ENCODE data around the gene ADAMTS12. TPM values are rescaled to one million over a fixed set of nuclear protein-coding genes. Genes with fewer than 3 reads are reported as not detected.

The ADAMTS12 gene
- total RNA-seq, 1 experiment from 2014 or later, result not detected

- Histone ChIP-seq H3K27ac (ENCODE audit: low read length) (no peak overlapping the region), H3K4me2 (ENCODE audit: low read depth, low read length, poor library complexity, severe bottlenecking) (no peak overlapping the region), H3K27me3 (ENCODE audit: low read length) (no peaks in the 10 kb centered on the region), H3K9ac (ENCODE audit: low read length) (no peak overlapping the region), H3K36me3 (ENCODE audit: insufficient read depth, low read length) (no peaks in the 10 kb centered on the region), H3K9me2 (replicated peaks; ENCODE audit: insufficient read depth, low read length) (no peaks in the 10 kb centered on the region), H2AFZ (ENCODE audit: low read length) (no peak overlapping the region), H3K79me2 (ENCODE audit: low read length) (no peaks in the 10 kb centered on the region), H3K4me3 (ENCODE audit: low read length) (no peak overlapping the region), H4K20me1 (ENCODE audit: insufficient read depth, low read depth, low read length) (no peaks in the 10 kb centered on the region), H3K4me1 (ENCODE audit: low read length) (no peaks in the 10 kb centered on the region), H3K9me3 (ENCODE audit: low read length) (no peaks in the 10 kb centered on the region)
- no peak for DNase-seq
Observed at GRCh38 chr5:33753704-33754103, 138.1 kb downstream of the ADAMTS12 start.

DNA sequence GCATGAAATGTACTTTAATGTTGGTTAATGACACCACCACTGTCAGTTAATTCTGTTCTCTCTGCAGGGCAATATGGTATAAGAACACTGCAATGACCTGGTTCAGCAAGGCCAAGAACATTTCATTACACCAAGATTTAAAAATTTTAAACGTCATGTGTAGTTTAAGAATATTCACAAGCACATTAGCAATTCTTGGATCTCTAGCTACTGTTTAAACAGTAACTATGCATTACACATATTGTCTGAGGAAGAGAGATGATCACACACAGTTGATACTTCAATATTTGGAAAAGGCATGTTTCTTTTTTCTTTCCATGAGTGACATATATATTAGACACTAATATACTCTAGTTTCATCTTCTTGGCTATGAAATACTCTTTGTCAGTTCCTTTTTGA, 143.0 kb downstream of the ADAMTS12 start:
- DNase-seq, result no peak
- no peak overlapping the region for H3K4me3 ChIP-seq (ENCODE audit: low read length)
- no peaks in the 10 kb centered on the region for H3K36me3 ChIP-seq (ENCODE audit: insufficient read depth, low read length)
- no peak overlapping the region for H3K4me2 ChIP-seq (ENCODE audit: low read depth, low read length, poor library complexity, severe bottlenecking)
- H3K4me1 ChIP-seq (ENCODE audit: low read length), result peaks cover 4% of the 10 kb centered on the region
- no peak overlapping the region for H3K9ac ChIP-seq (ENCODE audit: low read length)
- no peak overlapping the region for H2AFZ ChIP-seq (ENCODE audit: low read length)
- H3K79me2 ChIP-seq (ENCODE audit: low read length), result no peaks in the 10 kb centered on the region
- no peaks in the 10 kb centered on the region for H3K9me2 ChIP-seq (replicated peaks; ENCODE audit: insufficient read depth, low read length)
- H4K20me1 ChIP-seq (ENCODE audit: insufficient read depth, low read depth, low read length), result no peaks in the 10 kb centered on the region
- no peaks in the 10 kb centered on the region for H3K9me3 ChIP-seq (ENCODE audit: low read length)
- no peak overlapping the region for H3K27ac ChIP-seq (ENCODE audit: low read length)
- no peaks in the 10 kb centered on the region for H3K27me3 ChIP-seq (ENCODE audit: low read length)

- Histone ChIP-seq H3K36me3 (ENCODE audit: insufficient read depth, low read length) (no peaks in the 10 kb centered on the region), H3K27me3 (ENCODE audit: low read length) (no peaks in the 10 kb centered on the region), H3K9ac (ENCODE audit: low read length) (no peak overlapping the region), H4K20me1 (ENCODE audit: insufficient read depth, low read depth, low read length) (no peaks in the 10 kb centered on the region), H3K4me2 (ENCODE audit: low read depth, low read length, poor library complexity, severe bottlenecking) (no peak overlapping the region), H3K4me1 (ENCODE audit: low read length) (peaks cover 4% of the 10 kb centered on the region), H3K9me2 (replicated peaks; ENCODE audit: insufficient read depth, low read length) (no peaks in the 10 kb centered on the region), H3K79me2 (ENCODE audit: low read length) (no peaks in the 10 kb centered on the region), H3K9me3 (ENCODE audit: low read length) (no peaks in the 10 kb centered on the region), H3K4me3 (ENCODE audit: low read length) (no peak overlapping the region), H3K27ac (ENCODE audit: low read length) (no peak overlapping the region), H2AFZ (ENCODE audit: low read length) (no peak overlapping the region)
- DNase-seq, result no peak
Observed at GRCh38 chr5:33745101-33745770, 146.6 kb downstream of the ADAMTS12 start.

- H2AFZ ChIP-seq (ENCODE audit: low read length), result no peak overlapping the region
- H3K27ac ChIP-seq (ENCODE audit: low read length), result no peak overlapping the region
- DNase-seq, result no peak
- no peaks in the 10 kb centered on the region for H3K79me2 ChIP-seq (ENCODE audit: low read length)
- H3K4me3 ChIP-seq (ENCODE audit: low read length), result no peak overlapping the region
- no peaks in the 10 kb centered on the region for H3K9me2 ChIP-seq (replicated peaks; ENCODE audit: insufficient read depth, low read length)
- no peaks in the 10 kb centered on the region for H3K36me3 ChIP-seq (ENCODE audit: insufficient read depth, low read length)
- peaks cover 4% of the 10 kb centered on the region for H3K4me1 ChIP-seq (ENCODE audit: low read length)
- H3K4me2 ChIP-seq (ENCODE audit: low read depth, low read length, poor library complexity, severe bottlenecking), result no peak overlapping the region
- no peak overlapping the region for H3K9ac ChIP-seq (ENCODE audit: low read length)
- H3K27me3 ChIP-seq (ENCODE audit: low read length), result no peaks in the 10 kb centered on the region
- no peaks in the 10 kb centered on the region for H3K9me3 ChIP-seq (ENCODE audit: low read length)
- H4K20me1 ChIP-seq (ENCODE audit: insufficient read depth, low read depth, low read length), result no peaks in the 10 kb centered on the region
Observed at GRCh38 chr5:33743099-33743498, 148.7 kb downstream of the ADAMTS12 start.

GRCh38 chr5:33742181-33742580, 149.6 kb downstream of the ADAMTS12 start:
- no peak overlapping the region for H3K4me2 ChIP-seq (ENCODE audit: low read depth, low read length, poor library complexity, severe bottlenecking)
- no peaks in the 10 kb centered on the region for H3K79me2 ChIP-seq (ENCODE audit: low read length)
- H3K27ac ChIP-seq (ENCODE audit: low read length), result no peak overlapping the region
- peaks cover 4% of the 10 kb centered on the region for H3K4me1 ChIP-seq (ENCODE audit: low read length)
- H4K20me1 ChIP-seq (ENCODE audit: insufficient read depth, low read depth, low read length), result no peaks in the 10 kb centered on the region
- no peaks in the 10 kb centered on the region for H3K9me2 ChIP-seq (replicated peaks; ENCODE audit: insufficient read depth, low read length)
- no peaks in the 10 kb centered on the region for H3K36me3 ChIP-seq (ENCODE audit: insufficient read depth, low read length)
- H3K4me3 ChIP-seq (ENCODE audit: low read length), result no peak overlapping the region
- no peak overlapping the region for H2AFZ ChIP-seq (ENCODE audit: low read length)
- no peaks in the 10 kb centered on the region for H3K9me3 ChIP-seq (ENCODE audit: low read length)
- no peak for DNase-seq
- no peaks in the 10 kb centered on the region for H3K27me3 ChIP-seq (ENCODE audit: low read length)
- H3K9ac ChIP-seq (ENCODE audit: low read length), result no peak overlapping the region

GRCh38 chr5:33738967-33739366, 152.8 kb downstream of the ADAMTS12 start:
- Histone ChIP-seq H3K79me2 (ENCODE audit: low read length) (no peaks in the 10 kb centered on the region), H3K27ac (ENCODE audit: low read length) (no peak overlapping the region), H3K9ac (ENCODE audit: low read length) (no peak overlapping the region), H3K9me3 (ENCODE audit: low read length) (no peaks in the 10 kb centered on the region), H2AFZ (ENCODE audit: low read length) (no peak overlapping the region), H3K36me3 (ENCODE audit: insufficient read depth, low read length) (no peaks in the 10 kb centered on the region), H3K9me2 (replicated peaks; ENCODE audit: insufficient read depth, low read length) (no peaks in the 10 kb centered on the region), H4K20me1 (ENCODE audit: insufficient read depth, low read depth, low read length) (no peaks in the 10 kb centered on the region), H3K27me3 (ENCODE audit: low read length) (no peaks in the 10 kb centered on the region), H3K4me2 (ENCODE audit: low read depth, low read length, poor library complexity, severe bottlenecking) (no peak overlapping the region), H3K4me1 (ENCODE audit: low read length) (no peaks in the 10 kb centered on the region), H3K4me3 (ENCODE audit: low read length) (no peak overlapping the region)
- DNase-seq, result no peak

DNA sequence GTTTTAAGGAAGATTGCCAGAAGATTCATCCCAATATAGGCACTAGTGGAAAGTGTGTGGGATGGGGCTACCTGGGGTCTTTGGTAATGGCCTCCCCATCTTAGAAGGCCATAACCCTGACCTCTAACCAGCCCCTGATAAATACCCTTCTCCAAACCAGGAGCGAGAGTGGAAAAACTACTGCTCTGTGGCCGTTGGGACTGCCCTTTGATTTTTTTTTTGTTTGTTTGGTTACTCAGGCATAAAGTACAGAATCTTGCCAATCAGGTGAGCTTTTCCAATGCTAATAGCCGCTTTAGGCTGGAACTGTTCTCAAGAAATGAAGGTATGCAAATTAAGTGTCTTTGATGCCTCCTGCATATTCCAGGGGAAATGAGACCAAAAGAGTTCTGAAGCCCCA, 153.7 kb downstream of the ADAMTS12 start:
- no peak overlapping the region for H3K27ac ChIP-seq (ENCODE audit: low read length)
- DNase-seq, result no peak
- H3K36me3 ChIP-seq (ENCODE audit: insufficient read depth, low read length), result no peaks in the 10 kb centered on the region
- no peaks in the 10 kb centered on the region for H3K9me2 ChIP-seq (replicated peaks; ENCODE audit: insufficient read depth, low read length)
- H3K9ac ChIP-seq (ENCODE audit: low read length), result no peak overlapping the region
- no peaks in the 10 kb centered on the region for H3K79me2 ChIP-seq (ENCODE audit: low read length)
- no peaks in the 10 kb centered on the region for H3K27me3 ChIP-seq (ENCODE audit: low read length)
- no peak overlapping the region for H3K4me2 ChIP-seq (ENCODE audit: low read depth, low read length, poor library complexity, severe bottlenecking)
- no peaks in the 10 kb centered on the region for H3K9me3 ChIP-seq (ENCODE audit: low read length)
- H3K4me3 ChIP-seq (ENCODE audit: low read length), result no peak overlapping the region
- H4K20me1 ChIP-seq (ENCODE audit: insufficient read depth, low read depth, low read length), result no peaks in the 10 kb centered on the region
- no peaks in the 10 kb centered on the region for H3K4me1 ChIP-seq (ENCODE audit: low read length)
- no peak overlapping the region for H2AFZ ChIP-seq (ENCODE audit: low read length)

GRCh38 chr5:33737697-33738096, 154.1 kb downstream of the ADAMTS12 start:
- no peaks in the 10 kb centered on the region for H3K4me1 ChIP-seq (ENCODE audit: low read length)
- no peaks in the 10 kb centered on the region for H3K36me3 ChIP-seq (ENCODE audit: insufficient read depth, low read length)
- H3K4me3 ChIP-seq (ENCODE audit: low read length), result no peak overlapping the region
- H3K9me3 ChIP-seq (ENCODE audit: low read length), result no peaks in the 10 kb centered on the region
- no peak overlapping the region for H3K9ac ChIP-seq (ENCODE audit: low read length)
- no peaks in the 10 kb centered on the region for H4K20me1 ChIP-seq (ENCODE audit: insufficient read depth, low read depth, low read length)
- DNase-seq, result no peak
- H3K27me3 ChIP-seq (ENCODE audit: low read length), result no peaks in the 10 kb centered on the region
- no peak overlapping the region for H3K27ac ChIP-seq (ENCODE audit: low read length)
- no peaks in the 10 kb centered on the region for H3K79me2 ChIP-seq (ENCODE audit: low read length)
- H3K9me2 ChIP-seq (replicated peaks; ENCODE audit: insufficient read depth, low read length), result no peaks in the 10 kb centered on the region
- H3K4me2 ChIP-seq (ENCODE audit: low read depth, low read length, poor library complexity, severe bottlenecking), result no peak overlapping the region
- H2AFZ ChIP-seq (ENCODE audit: low read length), result no peak overlapping the region

All from Karpas-422 (cell line).